Fibroblast of lung (primary cell): ENCODE data around the gene LLPH. TPM values are rescaled to one million over a fixed set of nuclear protein-coding genes. Genes with fewer than 3 reads are reported as not detected.
A peak's percentile ranks its signal among the peaks of the same experiment; 100 is the strongest.

ENCODE experiments used
- DNase-seq, 2 donors: peaks; one replicate each; pipeline versions ENCODE4 v3.0.0 to v3.0.0-alpha.2; 2010; ENCODE audit warnings: low read depth in 2 of 2
- H2AFZ ChIP-seq: 2 replicates; pipeline ENCODE4 v1.5.1; 2012; ENCODE audit warnings: low read length, control low read depth, inconsistent platforms
- H3K27ac ChIP-seq: 2 replicates; pipeline ENCODE4 v1.5.1; 2011; ENCODE audit warnings: low read length, control low read depth; ENCODE audit not compliant: insufficient read depth
- H3K27me3 ChIP-seq: 2 replicates; pipeline ENCODE4 v1.5.1; 2011; ENCODE audit warnings: mild to moderate bottlenecking, low read length; ENCODE audit not compliant: control insufficient read depth, insufficient read depth
- H3K36me3 ChIP-seq: 2 replicates; pipeline ENCODE4 v1.5.1; 2011; ENCODE audit warnings: low read length; ENCODE audit not compliant: control insufficient read depth, insufficient read depth
- H3K4me1 ChIP-seq: 2 replicates; pipeline ENCODE4 v1.5.1; 2011; ENCODE audit warnings: low read length; ENCODE audit not compliant: control insufficient read depth, insufficient read depth; ENCODE audit errors: extremely low read depth
- H3K4me2 ChIP-seq: 2 replicates; pipeline ENCODE4 v1.5.1; 2011; ENCODE audit warnings: low read length, control low read depth; ENCODE audit not compliant: insufficient read depth; ENCODE audit errors: extremely low read depth
- H3K4me3 ChIP-seq, 4 experiments: fragments of 200-600 bp in 1 of 4; sonication (generic) in 1 of 4; replicated peaks in 1 of 4; 2 replicates each; pipeline ENCODE4 v1.5.1; 2011 to 2016; ENCODE audit warnings: low read length in 4 of 4, low read depth in 3 of 4, mild to moderate bottlenecking in 3 of 4, control low read depth in 2 of 4, inconsistent platforms in 1 of 4, mixed read lengths in 1 of 4; ENCODE audit not compliant: insufficient read depth in 1 of 4; ENCODE audit errors: control extremely low read depth in 1 of 4
- H3K79me2 ChIP-seq: 2 replicates; pipeline ENCODE4 v1.5.1; 2012; ENCODE audit warnings: mild to moderate bottlenecking, low read length, inconsistent platforms; ENCODE audit not compliant: control insufficient read depth, insufficient read depth
- H3K9ac ChIP-seq: 2 replicates; pipeline ENCODE4 v1.5.1; 2011; ENCODE audit warnings: mild to moderate bottlenecking, low read length, control low read depth; ENCODE audit not compliant: insufficient read depth
- H3K9me3 ChIP-seq: 2 replicates; pipeline ENCODE4 v1.5.1; 2012; ENCODE audit warnings: low read depth, low read length; ENCODE audit not compliant: control insufficient read depth, insufficient read depth
- H4K20me1 ChIP-seq: 2 replicates; pipeline ENCODE4 v1.5.1; 2011; ENCODE audit warnings: low read length; ENCODE audit not compliant: control insufficient read depth, insufficient read depth; ENCODE audit errors: extremely low read depth
- EZH2 ChIP-seq: IDR thresholded peaks from 2 replicates; pipeline ENCODE4 v1.5.1; 2012; ENCODE audit warnings: low read length, control low read depth, mild to moderate bottlenecking; ENCODE audit errors: missing control alignments
- polyA plus RNA-seq, 2 donors: library from polyadenylated mRNA; depleted of rRNA in 1 of 2; stranded (reverse) in 1 of 2; unstranded in 1 of 2; fragments of >200 nt; gene quantifications; 2 replicates each; pipeline ENCODE4 v1.2.1, GENCODE V29; 2011 to 2012; ENCODE audit warnings: missing spikeins in 1 of 2
- total RNA-seq: library from RNA; depleted of rRNA; stranded (reverse); fragments of >200 nt; gene quantifications from 2 replicates; pipeline ENCODE4 v1.2.1, GENCODE V29; 2014
- TF ChIP-seq, protein P1 (sequence below), 2 donors: IDR thresholded peaks in 1 of 2; conservative IDR thresholded peaks in 1 of 2; 1 replicate in 1 of 2; 2 replicates in 1 of 2; pipeline ENCODE4 v1.5.1; 2011 to 2012; ENCODE audit warnings: low read length in 2 of 2, control low read depth in 1 of 2, inconsistent platforms in 1 of 2, low read depth in 1 of 2, mild to moderate bottlenecking in 1 of 2

LLPH gene
- total and polyA plus RNA-seq, 2 donors (not counting 1 experiment from before 2014, with no cell fraction given) = 5.8 to 30.5 TPM

DNA sequence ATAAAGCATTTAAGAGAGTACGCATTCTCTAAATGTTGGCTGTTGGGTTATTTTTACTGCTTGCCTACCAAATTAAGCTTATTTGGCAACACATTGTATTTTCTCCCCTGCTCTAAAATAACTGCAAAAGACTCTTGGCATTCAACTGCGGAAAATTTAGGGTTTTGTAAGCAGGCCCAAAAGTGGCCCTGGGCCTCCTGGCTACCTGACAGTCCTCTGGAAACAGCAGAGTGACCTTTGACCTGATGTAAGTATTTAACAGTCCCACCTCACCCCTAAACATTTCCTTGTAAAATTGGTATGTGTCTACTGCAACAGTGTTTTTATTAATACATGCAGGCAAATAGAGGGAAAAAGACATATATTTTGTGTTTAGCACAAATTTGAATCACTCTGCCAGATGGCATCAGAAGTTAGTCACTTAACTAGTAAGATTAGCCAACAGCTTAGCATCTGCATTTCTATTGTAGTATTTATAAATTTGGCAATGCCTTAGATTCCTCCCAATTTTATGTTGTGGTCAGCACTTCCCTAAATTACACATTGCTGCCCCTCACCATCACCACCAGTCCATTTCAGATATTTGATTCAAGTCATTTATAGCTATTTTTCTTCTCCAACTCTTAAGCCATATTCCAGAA, 11.2 kb downstream of the LLPH start:
- H3K79me2 ChIP-seq = no peaks in the 10 kb centered on the region
- H3K4me3 ChIP-seq = no peak overlapping the region
- no peaks in the 10 kb centered on the region for H3K9me3 ChIP-seq
- TF ChIP-seq, protein P1, sequence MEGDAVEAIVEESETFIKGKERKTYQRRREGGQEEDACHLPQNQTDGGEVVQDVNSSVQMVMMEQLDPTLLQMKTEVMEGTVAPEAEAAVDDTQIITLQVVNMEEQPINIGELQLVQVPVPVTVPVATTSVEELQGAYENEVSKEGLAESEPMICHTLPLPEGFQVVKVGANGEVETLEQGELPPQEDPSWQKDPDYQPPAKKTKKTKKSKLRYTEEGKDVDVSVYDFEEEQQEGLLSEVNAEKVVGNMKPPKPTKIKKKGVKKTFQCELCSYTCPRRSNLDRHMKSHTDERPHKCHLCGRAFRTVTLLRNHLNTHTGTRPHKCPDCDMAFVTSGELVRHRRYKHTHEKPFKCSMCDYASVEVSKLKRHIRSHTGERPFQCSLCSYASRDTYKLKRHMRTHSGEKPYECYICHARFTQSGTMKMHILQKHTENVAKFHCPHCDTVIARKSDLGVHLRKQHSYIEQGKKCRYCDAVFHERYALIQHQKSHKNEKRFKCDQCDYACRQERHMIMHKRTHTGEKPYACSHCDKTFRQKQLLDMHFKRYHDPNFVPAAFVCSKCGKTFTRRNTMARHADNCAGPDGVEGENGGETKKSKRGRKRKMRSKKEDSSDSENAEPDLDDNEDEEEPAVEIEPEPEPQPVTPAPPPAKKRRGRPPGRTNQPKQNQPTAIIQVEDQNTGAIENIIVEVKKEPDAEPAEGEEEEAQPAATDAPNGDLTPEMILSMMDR (conservative IDR thresholded peaks at IDR 0.05 in 1 of 2, IDR thresholded peaks at IDR 0.05 in 1 of 2; ENCODE audit: low read depth in 1 of 2, low read length in 2 of 2) = no peak
- TF ChIP-seq EZH2 = no peak
- H4K20me1 ChIP-seq = no peaks in the 10 kb centered on the region
- no peak overlapping the region for H2AFZ ChIP-seq
- H3K9ac ChIP-seq = no peak overlapping the region
- H3K27ac ChIP-seq = no peak overlapping the region
- no peak for DNase-seq
- H3K27me3 ChIP-seq = no peaks in the 10 kb centered on the region
- no peak overlapping the region for H3K4me2 ChIP-seq
- H3K4me1 ChIP-seq = no peaks in the 10 kb centered on the region
- peaks cover 2% of the 10 kb centered on the region for H3K36me3 ChIP-seq

DNA sequence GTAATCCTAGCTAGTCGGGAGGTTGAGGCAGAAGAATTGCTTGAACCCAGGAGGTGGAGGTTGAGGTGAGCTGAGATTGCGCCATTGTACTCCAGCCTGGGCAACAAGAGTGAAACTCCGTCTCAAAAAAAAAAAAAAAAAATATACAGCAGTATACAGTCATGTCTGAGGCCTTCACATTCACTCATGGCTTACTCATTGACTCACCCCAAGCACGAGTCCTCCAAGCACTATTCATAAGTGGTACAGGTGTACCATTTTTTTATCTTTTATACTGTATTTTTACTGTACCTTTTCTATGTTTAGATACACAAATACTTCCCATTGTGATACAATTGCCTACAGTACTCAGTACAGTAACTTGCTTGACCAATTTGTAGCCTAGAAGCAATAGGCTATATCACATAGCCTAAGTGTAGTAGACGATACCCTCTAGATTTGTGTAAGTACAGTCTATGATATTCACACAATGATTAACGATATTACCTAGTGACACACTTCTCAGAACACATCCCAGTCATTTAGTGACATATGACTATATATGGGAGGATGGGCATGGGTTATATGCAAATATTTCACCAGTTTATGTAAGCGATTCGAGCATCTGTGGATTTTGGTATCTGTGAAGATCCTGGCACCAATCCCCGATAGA, 12.2 kb downstream of the LLPH start:
- no peak overlapping the region for H3K4me2 ChIP-seq
- H3K9me3 ChIP-seq = no peaks in the 10 kb centered on the region
- H3K9ac ChIP-seq = no peak overlapping the region
- no peaks in the 10 kb centered on the region for H3K27me3 ChIP-seq
- H3K4me1 ChIP-seq = no peaks in the 10 kb centered on the region
- no peaks in the 10 kb centered on the region for H3K36me3 ChIP-seq
- no peak overlapping the region for H2AFZ ChIP-seq
- H3K79me2 ChIP-seq = no peaks in the 10 kb centered on the region
- peak in 1 of 2 donors; percentile 31 for DNase-seq
- no peaks in the 10 kb centered on the region for H4K20me1 ChIP-seq
- no peak overlapping the region for H3K27ac ChIP-seq
- no peak overlapping the region for H3K4me3 ChIP-seq
- TF ChIP-seq, protein P1 (conservative IDR thresholded peaks at IDR 0.05 in 1 of 2, IDR thresholded peaks at IDR 0.05 in 1 of 2; ENCODE audit: low read depth in 1 of 2, low read length in 2 of 2) = no peak
- no peak for TF ChIP-seq EZH2

DNA sequence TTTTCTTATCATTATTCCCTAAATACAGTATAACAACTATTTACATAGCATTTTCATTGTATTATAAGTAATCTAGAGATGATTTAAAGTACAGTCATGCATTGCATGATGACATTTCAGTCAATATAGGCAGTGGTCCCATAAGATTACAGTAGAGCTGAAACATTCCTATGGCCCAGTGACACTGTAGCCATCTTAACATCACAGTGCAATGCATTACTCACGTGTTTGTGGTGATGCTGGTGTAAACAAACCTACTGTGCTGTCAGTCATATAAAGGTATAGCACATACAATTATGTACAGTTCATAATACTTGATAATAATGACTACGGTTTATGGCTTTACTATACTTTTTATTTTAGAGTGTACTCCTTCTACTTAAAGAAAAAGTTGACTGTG, 13.3 kb downstream of the LLPH start:
- no peak overlapping the region for H3K4me3 ChIP-seq
- H3K9ac ChIP-seq = no peak overlapping the region
- no peak for DNase-seq
- H3K27ac ChIP-seq = no peak overlapping the region
- H4K20me1 ChIP-seq = no peaks in the 10 kb centered on the region
- H3K79me2 ChIP-seq = no peaks in the 10 kb centered on the region
- H3K36me3 ChIP-seq = no peaks in the 10 kb centered on the region
- H3K4me1 ChIP-seq = no peaks in the 10 kb centered on the region
- no peaks in the 10 kb centered on the region for H3K9me3 ChIP-seq
- TF ChIP-seq EZH2 = no peak
- TF ChIP-seq, protein P1 (conservative IDR thresholded peaks at IDR 0.05 in 1 of 2, IDR thresholded peaks at IDR 0.05 in 1 of 2; ENCODE audit: low read depth in 1 of 2, low read length in 2 of 2) = no peak
- no peak overlapping the region for H3K4me2 ChIP-seq
- H2AFZ ChIP-seq = no peak overlapping the region
- no peaks in the 10 kb centered on the region for H3K27me3 ChIP-seq
